Activated CD4-positive, alpha-beta T cell treated with anti-CD3 and anti-CD28 coated beads, Interleukin-2, Interleukin-6, amounts not matched to agents 100 ng/mL and 50 ng/mL, durations not matched to agents 16 hours and 8 hours (primary cell): ENCODE measurements around the gene PTPN12.
"Not testable (repeated sequence)": the region's sequence is repeated elsewhere in the genome, so short reads cannot be mapped to it uniquely, and the experiment has no call there.

ENCODE experiments used
- DNase-seq: peaks from one replicate; pipeline ENCODE4 v3.0.0-alpha.2; 2020

The PTPN12 gene

GRCh38 chr7:77580762-77581350, 43.8 kb downstream of the PTPN12 start:
- DNase-seq = no peak

- DNase-seq = no peak
Measured at GRCh38 chr7:77587272-77587671, 50.2 kb downstream of the PTPN12 start.

GRCh38 chr7:77600952-77601351, 63.9 kb downstream of the PTPN12 start:
- DNase-seq = no peak

GRCh38 chr7:77606562-77606961, 69.5 kb downstream of the PTPN12 start:
- DNase-seq = no peak

- no peak for DNase-seq
Measured at GRCh38 chr7:77619314-77619713, 82.2 kb downstream of the PTPN12 start.

GRCh38 chr7:77626586-77627308, 89.7 kb downstream of the PTPN12 start:
- no peak for DNase-seq

GRCh38 chr7:77627309-77627676, 90.2 kb downstream of the PTPN12 start:
- DNase-seq = peak; percentile 19

GRCh38 chr7:77629797-77630196, 92.7 kb downstream of the PTPN12 start:
- DNase-seq = no peak

GRCh38 chr7:77631820-77632219, 94.7 kb downstream of the PTPN12 start:
- no peak for DNase-seq

GRCh38 chr7:77644774-77645173, 107.7 kb downstream of the PTPN12 start:
- DNase-seq = no peak

- no peak for DNase-seq
Measured at GRCh38 chr7:77648742-77649338, 111.7 kb downstream of the PTPN12 start.

GRCh38 chr7:77649716-77650349, 112.7 kb downstream of the PTPN12 start:
- DNase-seq = no peak

GRCh38 chr7:77651575-77652162, 114.6 kb downstream of the PTPN12 start:
- DNase-seq = peak; percentile 61

- not testable (repeated sequence) for DNase-seq
Measured at GRCh38 chr7:77652826-77653225, 115.7 kb downstream of the PTPN12 start.

GRCh38 chr7:77653572-77653971, 116.5 kb downstream of the PTPN12 start:
- no peak for DNase-seq

GRCh38 chr7:77655356-77655755, 118.3 kb downstream of the PTPN12 start:
- no peak for DNase-seq

- no peak for DNase-seq
Measured at GRCh38 chr7:77655836-77656455, 118.9 kb downstream of the PTPN12 start.

- DNase-seq = peak; percentile 51
Measured at GRCh38 chr7:77657427-77658224, 120.5 kb downstream of the PTPN12 start.

GRCh38 chr7:77658928-77659327, 121.8 kb downstream of the PTPN12 start:
- DNase-seq = no peak

- DNase-seq = no peak
Measured at GRCh38 chr7:77661816-77662215, 124.7 kb downstream of the PTPN12 start.

- DNase-seq = no peak
Measured at GRCh38 chr7:77662869-77663268, 125.8 kb downstream of the PTPN12 start.

GRCh38 chr7:77664715-77665114, 127.6 kb downstream of the PTPN12 start:
- no peak for DNase-seq
